CD4-positive, alpha-beta memory T cell (primary cell): ENCODE data around the gene GSTA1. TPM values are rescaled to one million over a fixed set of nuclear protein-coding genes. Genes with fewer than 3 reads are reported as not detected.
"Not testable (repeated sequence)": the region's sequence is repeated elsewhere in the genome, so short reads cannot be mapped to it uniquely, and the experiment has no call there.

ENCODE experiments used
- CTCF ChIA-PET: fragments of 350-600 bp; sonication (Branson Sonifier 250); formaldehyde crosslinking; loops from one replicate; lab custom pipeline; 2021; ENCODE audit warnings: inconsistent platforms; ENCODE audit not compliant: partially characterized antibody; lab: Charles Lee
- POLR2A ChIA-PET: fragments of 350-600 bp; sonication (Branson Sonifier 250); formaldehyde crosslinking; loops from one replicate; lab custom pipeline; 2021; ENCODE audit not compliant: partially characterized antibody; lab: Charles Lee
- DNase-seq, 5 donors: peaks; one replicate each; pipeline versions ENCODE4 v3.0.0 to v3.0.0-alpha.2; 2020 to 2022; ENCODE audit warnings: mixed read lengths in 1 of 5
- H3K27ac ChIP-seq: one replicate; pipeline ENCODE4 v1.7.0; 2013; ENCODE audit warnings: low read depth, low read length
- H3K27me3 ChIP-seq: 2 replicates; pipeline ENCODE4 v1.7.0; 2013; ENCODE audit warnings: mild to moderate bottlenecking, low read length, moderate library complexity; ENCODE audit not compliant: insufficient read depth
- H3K36me3 ChIP-seq: 2 replicates; pipeline ENCODE4 v1.7.0; 2013; ENCODE audit warnings: mild to moderate bottlenecking, low read length, moderate library complexity; ENCODE audit not compliant: insufficient read depth
- H3K4me1 ChIP-seq: 2 replicates; pipeline ENCODE4 v1.7.0; 2013; ENCODE audit warnings: mild to moderate bottlenecking, low read length, moderate library complexity; ENCODE audit not compliant: insufficient read depth
- H3K4me3 ChIP-seq, 2 donors: one replicate each; pipeline ENCODE4 v1.7.0; 2013; ENCODE audit warnings: low read length in 2 of 2, mild to moderate bottlenecking in 1 of 2
- H3K9me3 ChIP-seq, 2 donors: one replicate each; pipeline ENCODE4 v1.7.0; 2013; ENCODE audit warnings: low read length in 2 of 2, control low read depth in 1 of 2; ENCODE audit not compliant: control insufficient read depth in 1 of 2
- H3K27ac Mint-ChIP-seq, 7 donors: one replicate each; pipeline ENCODE4 v1.8.0; 2020 to 2021; ENCODE audit warnings: mixed read lengths in 7 of 7, mild to moderate bottlenecking in 6 of 7, inconsistent platforms in 3 of 7, moderate library complexity in 3 of 7
- H3K27me3 Mint-ChIP-seq, 2 donors: one replicate each; pipeline ENCODE4 v1.8.0; 2020 to 2021; ENCODE audit warnings: mixed read lengths in 2 of 2
- H3K36me3 Mint-ChIP-seq, 2 donors: one replicate each; pipeline ENCODE4 v1.8.0; 2020 to 2021; ENCODE audit warnings: mixed read lengths in 2 of 2, inconsistent platforms in 1 of 2, mild to moderate bottlenecking in 1 of 2
- H3K4me1 Mint-ChIP-seq, 4 donors: one replicate each; pipeline ENCODE4 v1.8.0; 2020 to 2021; ENCODE audit warnings: mixed read lengths in 4 of 4, mild to moderate bottlenecking in 1 of 4
- H3K4me3 Mint-ChIP-seq, 8 donors: one replicate each; pipeline ENCODE4 v1.8.0; 2020 to 2021; ENCODE audit warnings: mixed read lengths in 8 of 8, mild to moderate bottlenecking in 7 of 8, moderate library complexity in 6 of 8, inconsistent platforms in 3 of 8
- H3K9me3 Mint-ChIP-seq, 8 donors: one replicate each; pipeline ENCODE4 v1.8.0; 2020 to 2021; ENCODE audit warnings: mixed read lengths in 8 of 8, mild to moderate bottlenecking in 5 of 8, inconsistent platforms in 3 of 8, moderate library complexity in 1 of 8
- intact Hi-C: fragments of 100-400 bp; cut with micrococcal nuclease; formaldehyde crosslinking; loops from one replicate; pipeline ENCODE4 v1.15.1; 2023
- polyA plus RNA-seq, 2 donors: library from polyadenylated mRNA; unstranded; fragments of 300-500 nt; fragmentation: Illumina TruSeq; gene quantifications; one replicate each; pipeline ENCODE4 v1.2.3, GENCODE V29; 2021
- total RNA-seq, 2 experiments: library from RNA; stranded (reverse); gene quantifications; one replicate each; pipeline ENCODE4 v1.2.3, GENCODE V29; 2021

The GSTA1 gene
- total and polyA plus RNA-seq, 4 experiments from 2014 or later, result not detected

GRCh38 chr6:52834481-52834880 is 30.9 kb upstream of the GSTA1 start:
- Histone ChIP-seq H3K36me3 (no peaks in the 10 kb centered on the region), H3K4me1 (no peaks in the 10 kb centered on the region), H3K9me3 (no peaks in the 10 kb centered on the region), H3K27ac (no peak overlapping the region), H3K4me3 (no peak overlapping the region), H3K27me3 (peaks cover 4% of the 10 kb centered on the region)
- intact Hi-C loops, result no loop called here
- DNase-seq, result no peak
- ChIA-PET POLR2A (no interaction called here), CTCF (no interaction called here)
- Mint-ChIP-seq H3K4me1 (no peaks in the 10 kb centered on the region), H3K27ac (no peak overlapping the region), H3K9me3 (no peaks in the 10 kb centered on the region), H3K4me3 (no peak overlapping the region), H3K27me3 (peaks cover 15 to 21% of the 10 kb centered on the region in 2 donors), H3K36me3 (no peaks in the 10 kb centered on the region)

- H3K9me3 Mint-ChIP-seq, POLR2A ChIA-PET, H3K27ac ChIP-seq, H3K27ac Mint-ChIP-seq, DNase-seq, H3K4me3 ChIP-seq, H3K4me1 ChIP-seq, H3K4me3 Mint-ChIP-seq, H3K9me3 ChIP-seq, H3K27me3 ChIP-seq, intact Hi-C loops, H3K36me3 Mint-ChIP-seq, H3K4me1 Mint-ChIP-seq, H3K36me3 ChIP-seq: not testable (repeated sequence)
- peaks cover 0 to 13% of the 10 kb centered on the region in 2 donors for H3K27me3 Mint-ChIP-seq
- CTCF ChIA-PET, result interaction anchor here (0.9 kb wide), 1 partner anchor 16 kb away, joined by 3 read pairs; no protein-coding TSS in a partner anchor
Observed at GRCh38 chr6:52830869-52831268, 27.3 kb upstream of the GSTA1 start.

GRCh38 chr6:52829046-52829817 is 25.6 kb upstream of the GSTA1 start:
- H3K27me3 Mint-ChIP-seq, result peaks cover 0 to 10% of the 10 kb centered on the region in 2 donors
- DNase-seq, result no peak
- no peak overlapping the region for H3K4me3 Mint-ChIP-seq
- Histone ChIP-seq H3K36me3 (no peaks in the 10 kb centered on the region), H3K4me3 (no peak overlapping the region), H3K27me3 (no peaks in the 10 kb centered on the region), H3K4me1 (no peaks in the 10 kb centered on the region), H3K27ac (no peak overlapping the region), H3K9me3 (no peaks in the 10 kb centered on the region)
- no peaks in the 10 kb centered on the region for H3K36me3 Mint-ChIP-seq
- peaks cover 0 to 5% (median 0%) of the 10 kb centered on the region in 8 donors for H3K9me3 Mint-ChIP-seq
- CTCF ChIA-PET, result no interaction called here
- H3K27ac Mint-ChIP-seq, result no peak overlapping the region
- POLR2A ChIA-PET, result no interaction called here
- no peaks in the 10 kb centered on the region for H3K4me1 Mint-ChIP-seq
- intact Hi-C loops, result no loop called here

- H3K4me1 ChIP-seq, DNase-seq, H3K9me3 ChIP-seq, H3K27ac Mint-ChIP-seq, H3K36me3 ChIP-seq, H3K4me3 ChIP-seq, H3K27me3 ChIP-seq, H3K36me3 Mint-ChIP-seq, H3K27me3 Mint-ChIP-seq, POLR2A ChIA-PET, H3K27ac ChIP-seq, H3K9me3 Mint-ChIP-seq, intact Hi-C loops, H3K4me3 Mint-ChIP-seq, H3K4me1 Mint-ChIP-seq, CTCF ChIA-PET: not testable (repeated sequence)
Observed at GRCh38 chr6:52828621-52829020, 25.0 kb upstream of the GSTA1 start.

- POLR2A ChIA-PET, H3K27me3 Mint-ChIP-seq, H3K27ac Mint-ChIP-seq, H3K4me1 ChIP-seq, intact Hi-C loops, H3K27ac ChIP-seq, H3K9me3 ChIP-seq, H3K4me3 ChIP-seq, H3K36me3 ChIP-seq, CTCF ChIA-PET, H3K27me3 ChIP-seq, DNase-seq, H3K36me3 Mint-ChIP-seq, H3K4me3 Mint-ChIP-seq, H3K4me1 Mint-ChIP-seq: not testable (repeated sequence)
- peaks cover 0 to 10% (median 7%) of the 10 kb centered on the region in 8 donors for H3K9me3 Mint-ChIP-seq
Observed at GRCh38 chr6:52827073-52827783, 23.6 kb upstream of the GSTA1 start.

- Mint-ChIP-seq H3K4me3 (no peak overlapping the region), H3K9me3 (peaks cover 0 to 13% (median 9%) of the 10 kb centered on the region in 8 donors), H3K27ac (no peak overlapping the region), H3K36me3 (peaks cover 0 to 6% of the 10 kb centered on the region in 2 donors), H3K27me3 (peaks cover 0 to 10% of the 10 kb centered on the region in 2 donors), H3K4me1 (no peaks in the 10 kb centered on the region)
- no peak overlapping the region for H3K4me3 ChIP-seq
- H3K27me3 ChIP-seq, result no peaks in the 10 kb centered on the region
- ChIA-PET POLR2A (no interaction called here), CTCF (no interaction called here)
- no peak overlapping the region for H3K27ac ChIP-seq
- no peaks in the 10 kb centered on the region for H3K9me3 ChIP-seq
- H3K4me1 ChIP-seq, result no peaks in the 10 kb centered on the region
- intact Hi-C loops, result no loop called here
- DNase-seq, result no peak
- no peaks in the 10 kb centered on the region for H3K36me3 ChIP-seq
Observed at GRCh38 chr6:52826513-52826912, 22.9 kb upstream of the GSTA1 start.

- H3K9me3 ChIP-seq, H3K4me1 Mint-ChIP-seq, H3K36me3 ChIP-seq, DNase-seq, H3K27ac ChIP-seq, H3K27me3 Mint-ChIP-seq, CTCF ChIA-PET, H3K36me3 Mint-ChIP-seq, POLR2A ChIA-PET, H3K4me3 Mint-ChIP-seq, H3K4me1 ChIP-seq, H3K4me3 ChIP-seq, intact Hi-C loops, H3K27me3 ChIP-seq, H3K27ac Mint-ChIP-seq: not testable (repeated sequence)
- peaks cover 2 to 14% (median 10%) of the 10 kb centered on the region in 8 donors for H3K9me3 Mint-ChIP-seq
Observed at GRCh38 chr6:52825900-52826459, 22.4 kb upstream of the GSTA1 start.
